Measurements from ENCODE around the gene TMEM139.

The TMEM139 gene

GRCh38 chr7:143327903-143328302 lies 43.1 kb downstream of the TMEM139 start:
- Histone ChIP-seq H3K4me1 (ENCODE audit: insufficient read depth, low read length) (no peaks in the 10 kb centered on the region), H3K27me3 (ENCODE audit: insufficient read depth, low read length, poor library complexity) (no peaks in the 10 kb centered on the region), H3K36me3 (ENCODE audit: insufficient read depth, low read length) (no peaks in the 10 kb centered on the region), H3K9ac (ENCODE audit: low read depth, low read length) (no peak overlapping the region), H3K4me3 (ENCODE audit: low read depth in 1 of 2, low read length in 2 of 2) (no peak overlapping the region), H3K9me3 (ENCODE audit: insufficient read depth, low read length, severe bottlenecking) (no peaks in the 10 kb centered on the region), H4K20me1 (ENCODE audit: insufficient read depth, low read length) (no peaks in the 10 kb centered on the region), H3K4me2 (ENCODE audit: insufficient read depth, low read length) (no peak overlapping the region), H2AFZ (ENCODE audit: low read depth, low read length) (no peak overlapping the region), H3K79me2 (ENCODE audit: insufficient read depth, low read length) (no peaks in the 10 kb centered on the region), H3K27ac (ENCODE audit: low read length) (no peak overlapping the region)
- TF ChIP-seq EZH2 (IDR thresholded peaks at IDR 0.05; ENCODE audit: borderline replicate concordance, low read depth, low read length, severe bottlenecking) = no peak
- TF ChIP-seq, protein P1, sequence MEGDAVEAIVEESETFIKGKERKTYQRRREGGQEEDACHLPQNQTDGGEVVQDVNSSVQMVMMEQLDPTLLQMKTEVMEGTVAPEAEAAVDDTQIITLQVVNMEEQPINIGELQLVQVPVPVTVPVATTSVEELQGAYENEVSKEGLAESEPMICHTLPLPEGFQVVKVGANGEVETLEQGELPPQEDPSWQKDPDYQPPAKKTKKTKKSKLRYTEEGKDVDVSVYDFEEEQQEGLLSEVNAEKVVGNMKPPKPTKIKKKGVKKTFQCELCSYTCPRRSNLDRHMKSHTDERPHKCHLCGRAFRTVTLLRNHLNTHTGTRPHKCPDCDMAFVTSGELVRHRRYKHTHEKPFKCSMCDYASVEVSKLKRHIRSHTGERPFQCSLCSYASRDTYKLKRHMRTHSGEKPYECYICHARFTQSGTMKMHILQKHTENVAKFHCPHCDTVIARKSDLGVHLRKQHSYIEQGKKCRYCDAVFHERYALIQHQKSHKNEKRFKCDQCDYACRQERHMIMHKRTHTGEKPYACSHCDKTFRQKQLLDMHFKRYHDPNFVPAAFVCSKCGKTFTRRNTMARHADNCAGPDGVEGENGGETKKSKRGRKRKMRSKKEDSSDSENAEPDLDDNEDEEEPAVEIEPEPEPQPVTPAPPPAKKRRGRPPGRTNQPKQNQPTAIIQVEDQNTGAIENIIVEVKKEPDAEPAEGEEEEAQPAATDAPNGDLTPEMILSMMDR (IDR thresholded peaks at IDR 0.05; ENCODE audit: borderline replicate concordance, extremely low read depth, low read length, poor library complexity, severe bottlenecking) = no peak
- no peak for DNase-seq
- ATAC-seq (ENCODE audit: insufficient read depth, low read depth) = no peak

DNA sequence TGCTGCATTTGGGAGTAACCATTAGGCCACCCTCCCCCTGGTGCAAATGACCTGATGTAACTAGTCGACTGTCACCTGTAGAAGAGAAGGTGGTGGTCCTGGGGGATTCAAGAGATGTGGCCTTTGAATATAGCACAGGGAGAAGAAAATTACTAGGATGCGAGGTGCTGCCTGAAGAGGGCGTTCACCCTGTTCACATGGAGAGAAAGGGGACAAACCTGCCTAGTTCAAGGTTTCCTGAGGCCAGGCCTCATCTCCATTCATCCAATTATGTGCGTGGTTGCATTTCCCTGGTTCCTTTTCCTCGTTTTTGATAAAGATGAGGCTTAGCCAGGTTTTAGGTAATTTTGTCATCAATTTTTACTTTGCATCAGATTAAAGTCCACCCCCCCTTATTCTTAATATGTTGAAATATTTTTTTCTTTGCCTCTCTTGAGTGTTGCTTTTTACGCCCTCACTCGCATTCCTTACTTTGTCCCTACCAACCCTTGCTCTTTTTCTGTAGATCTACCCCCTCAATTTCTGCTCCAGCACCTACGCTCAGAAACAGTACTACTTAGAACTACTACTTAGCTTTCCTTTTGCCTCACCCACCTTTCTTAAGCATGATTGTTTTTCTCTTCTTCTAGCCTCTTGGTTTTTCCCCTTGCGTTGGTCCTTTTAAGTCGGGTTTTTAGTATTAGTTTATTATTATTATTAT lies 44.9 kb downstream of the TMEM139 start:
- no peaks in the 10 kb centered on the region for H3K9me3 ChIP-seq (ENCODE audit: insufficient read depth, low read length, severe bottlenecking)
- TF ChIP-seq, protein P1 (IDR thresholded peaks at IDR 0.05; ENCODE audit: borderline replicate concordance, extremely low read depth, low read length, poor library complexity, severe bottlenecking) = peak; percentile 15
- no peak for TF ChIP-seq EZH2 (IDR thresholded peaks at IDR 0.05; ENCODE audit: borderline replicate concordance, low read depth, low read length, severe bottlenecking)
- no peak overlapping the region for H2AFZ ChIP-seq (ENCODE audit: low read depth, low read length)
- no peaks in the 10 kb centered on the region for H3K36me3 ChIP-seq (ENCODE audit: insufficient read depth, low read length)
- H3K4me2 ChIP-seq (ENCODE audit: insufficient read depth, low read length) = no peak overlapping the region
- DNase-seq = no peak
- no peaks in the 10 kb centered on the region for H3K79me2 ChIP-seq (ENCODE audit: insufficient read depth, low read length)
- no peak overlapping the region for H3K9ac ChIP-seq (ENCODE audit: low read depth, low read length)
- H4K20me1 ChIP-seq (ENCODE audit: insufficient read depth, low read length) = no peaks in the 10 kb centered on the region
- H3K27ac ChIP-seq (ENCODE audit: low read length) = no peak overlapping the region
- ATAC-seq (ENCODE audit: insufficient read depth, low read depth) = no peak
- H3K27me3 ChIP-seq (ENCODE audit: insufficient read depth, low read length, poor library complexity) = no peaks in the 10 kb centered on the region
- no peak overlapping the region for H3K4me3 ChIP-seq (ENCODE audit: low read depth in 1 of 2, low read length in 2 of 2)
- no peaks in the 10 kb centered on the region for H3K4me1 ChIP-seq (ENCODE audit: insufficient read depth, low read length)

GRCh38 chr7:143331179-143331801 lies 46.5 kb downstream of the TMEM139 start:
- H3K9ac ChIP-seq (ENCODE audit: low read depth, low read length) = no peak overlapping the region
- H3K36me3 ChIP-seq (ENCODE audit: insufficient read depth, low read length) = no peaks in the 10 kb centered on the region
- no peak for ATAC-seq (ENCODE audit: insufficient read depth, low read depth)
- H3K27ac ChIP-seq (ENCODE audit: low read length) = no peak overlapping the region
- H3K79me2 ChIP-seq (ENCODE audit: insufficient read depth, low read length) = no peaks in the 10 kb centered on the region
- DNase-seq = no peak
- H3K4me2 ChIP-seq (ENCODE audit: insufficient read depth, low read length) = no peak overlapping the region
- H3K27me3 ChIP-seq (ENCODE audit: insufficient read depth, low read length, poor library complexity) = no peaks in the 10 kb centered on the region
- no peaks in the 10 kb centered on the region for H3K4me1 ChIP-seq (ENCODE audit: insufficient read depth, low read length)
- no peak overlapping the region for H3K4me3 ChIP-seq (ENCODE audit: low read depth in 1 of 2, low read length in 2 of 2)
- no peaks in the 10 kb centered on the region for H3K9me3 ChIP-seq (ENCODE audit: insufficient read depth, low read length, severe bottlenecking)
- TF ChIP-seq, protein P1 (IDR thresholded peaks at IDR 0.05; ENCODE audit: borderline replicate concordance, extremely low read depth, low read length, poor library complexity, severe bottlenecking) = no peak
- TF ChIP-seq EZH2 (IDR thresholded peaks at IDR 0.05; ENCODE audit: borderline replicate concordance, low read depth, low read length, severe bottlenecking) = no peak
- no peaks in the 10 kb centered on the region for H4K20me1 ChIP-seq (ENCODE audit: insufficient read depth, low read length)
- no peak overlapping the region for H2AFZ ChIP-seq (ENCODE audit: low read depth, low read length)
